Renal pelvis (tissue), 4 donors: ENCODE data around the gene APC2. TPM values are rescaled to one million over a fixed set of nuclear protein-coding genes. Genes with fewer than 3 reads are reported as not detected.
"Not testable (repeated sequence)": the region's sequence is repeated elsewhere in the genome, so short reads cannot be mapped to it uniquely, and the experiment has no call there.

Experiments used
- DNase-seq: peaks from one replicate; pipeline ENCODE4 v3.0.0-alpha.2; 2013
- polyA plus RNA-seq, 3 donors: library from polyadenylated mRNA; unstranded; fragments of 120-200 nt; gene quantifications; one replicate each; pipeline ENCODE4 v1.2.1, GENCODE V29; 2013; ENCODE audit not compliant: insufficient read length in 3 of 3

Gene APC2
- polyA plus RNA-seq, 3 donors = 1.3 to 1.9 (median 1.7) TPM

- no peak for DNase-seq
Measured at GRCh38 chr19:1509602-1510441, 59.9 kb downstream of the APC2 start.

DNA sequence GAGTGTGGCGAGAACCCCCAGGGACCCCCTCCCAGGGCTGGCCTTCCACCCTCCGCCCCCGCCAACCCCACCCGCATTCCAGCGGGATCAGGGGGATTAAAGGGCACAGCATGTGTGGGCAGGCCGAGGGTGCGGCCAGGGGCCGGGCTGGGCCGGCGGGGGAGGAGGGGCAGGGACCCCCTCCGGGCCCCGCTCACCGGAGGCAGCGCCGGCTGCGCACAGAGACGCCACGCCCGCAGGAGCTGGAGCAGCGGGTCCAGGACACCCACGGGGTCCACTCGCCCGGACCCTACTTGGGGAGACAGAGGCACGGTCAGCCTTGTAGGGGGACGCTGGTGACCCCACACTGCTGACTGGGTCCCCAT lies 60.5 kb downstream of the APC2 start:
- no peak for DNase-seq

GRCh38 chr19:1510807-1511206 lies 60.9 kb downstream of the APC2 start:
- no peak for DNase-seq

GRCh38 chr19:1511318-1512317 lies 61.7 kb downstream of the APC2 start:
- no peak for DNase-seq

DNA sequence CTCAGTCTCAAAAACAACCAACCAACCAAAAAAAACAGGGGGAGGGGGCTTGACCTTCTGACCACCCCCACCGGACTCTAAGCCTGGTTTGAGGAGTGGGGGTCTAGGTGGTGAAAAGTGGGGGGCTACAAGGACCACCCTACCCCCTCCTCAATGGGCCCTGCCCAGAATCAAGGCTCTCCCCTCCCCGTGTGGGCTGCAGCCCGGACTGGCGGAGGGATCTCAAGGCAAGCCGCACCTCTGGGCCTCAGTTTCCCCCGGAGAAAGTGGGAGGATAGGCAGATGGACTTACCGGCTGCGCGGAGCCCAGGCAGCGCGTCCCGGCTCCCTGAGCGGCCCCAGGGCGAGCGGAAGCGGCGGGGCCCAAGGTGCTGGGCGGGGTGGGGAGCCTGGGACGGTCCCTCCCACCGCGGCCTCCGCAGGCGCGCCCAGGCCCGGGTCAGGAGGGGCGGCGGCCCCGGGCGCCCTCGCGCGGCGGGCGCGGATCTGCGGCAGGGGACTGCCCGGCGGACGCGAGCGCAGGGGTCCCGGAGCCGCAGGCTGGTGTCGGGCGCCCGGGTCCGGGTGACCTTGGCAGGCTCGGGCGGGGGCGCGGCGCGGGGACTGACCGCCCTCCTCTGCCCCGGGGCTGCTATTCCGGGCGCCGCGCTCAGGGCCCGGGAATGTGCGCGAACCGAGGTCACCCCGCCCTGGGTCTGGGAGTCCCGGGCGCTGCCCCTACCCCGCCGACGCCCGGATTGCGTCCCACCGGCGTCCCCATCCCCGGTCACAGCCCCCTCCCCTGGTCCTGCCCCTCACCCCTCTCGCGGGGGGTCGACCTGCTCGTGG lies 63.0 kb downstream of the APC2 start, which contains the start of gene ADAMTSL5:
ADAMTSL5 (minus strand) TSS at position 349 of the 828 bp plus-strand sequence. CDS start 2,076 bp downstream, outside the sequence.
- no peak for DNase-seq

- no peak for DNase-seq
Measured at GRCh38 chr19:1513499-1514294, 63.8 kb downstream of the APC2 start.

- DNase-seq = no peak
Measured at GRCh38 chr19:1514295-1514661, 64.4 kb downstream of the APC2 start.

DNA sequence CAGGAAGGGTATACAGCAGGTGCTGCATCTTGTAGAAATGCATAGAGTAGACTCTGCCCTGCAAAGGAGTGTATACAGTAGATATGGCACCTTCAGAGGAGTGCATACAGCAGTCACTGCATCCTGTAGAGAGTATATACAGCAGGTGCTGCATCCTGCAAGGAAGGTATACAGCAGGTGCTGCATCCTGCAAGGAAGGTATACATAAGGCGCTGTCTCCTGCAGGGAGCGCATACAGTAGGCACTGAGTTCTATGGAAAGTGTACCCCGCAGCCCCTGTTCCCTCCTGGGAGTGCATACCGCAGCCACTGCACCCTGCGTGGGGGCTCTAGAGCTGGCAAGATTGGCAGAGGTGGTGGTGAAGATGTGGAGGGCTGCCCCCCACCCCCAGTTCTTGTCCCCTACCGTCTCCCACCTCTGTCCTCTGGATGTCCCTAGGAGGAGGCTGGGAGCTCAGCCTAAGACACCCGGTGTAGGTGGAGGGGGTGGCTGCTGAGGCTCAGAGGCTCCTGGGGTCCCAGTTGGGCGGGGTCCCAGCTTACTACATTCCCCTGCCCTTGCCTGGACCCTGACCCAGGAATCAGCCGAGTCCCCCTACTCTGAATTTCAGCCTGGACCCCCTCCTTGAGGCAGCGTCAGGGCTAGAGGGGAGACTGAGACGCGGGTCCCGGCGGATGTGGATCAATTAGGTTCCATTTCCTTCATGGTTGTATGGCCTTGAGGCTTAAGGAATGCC lies 65.2 kb downstream of the APC2 start:
- no peak for DNase-seq

DNA sequence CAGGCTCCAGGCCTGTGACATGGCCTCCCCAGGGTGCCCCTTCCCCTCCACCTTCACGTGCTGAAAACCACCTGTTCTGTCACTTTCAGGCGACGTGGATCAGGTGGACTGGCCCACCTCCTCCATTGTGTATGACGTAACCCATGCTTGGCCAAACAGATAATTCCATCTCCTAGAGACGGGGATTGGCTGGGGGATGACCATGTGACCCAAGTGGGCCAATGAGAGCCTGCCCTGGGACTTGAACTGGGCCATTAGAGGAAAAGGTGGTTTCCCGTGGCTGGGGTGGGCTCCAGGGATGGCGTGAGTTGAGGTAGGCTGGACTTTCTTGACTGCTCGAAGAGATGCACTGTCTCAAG lies 66.5 kb downstream of the APC2 start:
- no peak for DNase-seq

- DNase-seq = no peak
Measured at GRCh38 chr19:1518471-1518870, 68.5 kb downstream of the APC2 start.

- not testable (repeated sequence) for DNase-seq
Measured at GRCh38 chr19:1519802-1520201, 69.9 kb downstream of the APC2 start.

DNA sequence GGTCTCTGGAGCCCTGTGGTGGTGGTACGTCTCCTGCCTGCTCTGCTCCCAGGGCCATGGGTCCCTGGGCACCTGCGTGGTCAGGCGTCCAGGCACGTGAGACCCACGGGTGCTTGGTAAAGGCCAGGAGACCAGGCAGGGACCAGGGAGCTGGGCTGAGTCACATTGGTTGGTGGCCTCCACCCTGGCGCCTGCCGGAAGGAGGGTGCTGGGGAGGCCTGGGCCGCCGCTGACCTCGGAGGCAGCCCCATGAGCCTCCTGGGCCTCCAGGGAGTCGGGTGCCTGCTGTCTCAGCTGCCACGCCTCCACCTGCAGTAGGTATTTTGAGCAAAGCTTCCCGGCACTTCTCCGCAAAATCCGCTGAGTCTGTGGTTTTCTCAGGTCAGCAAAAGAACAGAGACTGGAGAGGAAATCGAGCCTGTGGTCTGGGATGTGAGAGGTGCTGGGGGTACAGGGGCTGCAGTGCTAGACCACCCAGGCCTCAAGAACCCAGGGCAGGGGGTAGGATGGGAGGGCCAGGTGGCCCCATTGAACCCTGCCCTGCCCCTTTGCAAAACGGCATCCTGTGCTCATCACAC lies 70.4 kb downstream of the APC2 start:
- no peak for DNase-seq

GRCh38 chr19:1521636-1522035 lies 71.7 kb downstream of the APC2 start:
- no peak for DNase-seq

DNA sequence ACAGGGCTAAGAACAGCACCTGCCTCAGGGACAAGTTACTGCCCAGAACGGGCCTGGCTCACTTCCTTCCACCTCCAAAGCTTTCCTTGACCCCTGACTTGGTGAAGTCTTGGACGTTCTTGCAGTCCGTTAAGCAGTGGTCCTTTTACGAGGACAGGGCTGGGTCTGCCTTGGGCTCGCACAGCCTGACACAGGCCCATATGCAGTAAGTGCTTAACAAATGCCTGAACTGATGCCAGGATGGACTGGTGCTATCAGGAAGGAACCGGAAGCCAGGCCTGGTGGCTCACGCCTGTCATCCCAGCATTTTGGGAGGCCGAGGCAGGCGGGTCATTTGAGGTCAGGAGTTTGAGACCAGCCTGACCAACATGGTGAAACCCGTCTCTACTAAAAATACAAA lies 72.1 kb downstream of the APC2 start:
- DNase-seq = no peak

DNA sequence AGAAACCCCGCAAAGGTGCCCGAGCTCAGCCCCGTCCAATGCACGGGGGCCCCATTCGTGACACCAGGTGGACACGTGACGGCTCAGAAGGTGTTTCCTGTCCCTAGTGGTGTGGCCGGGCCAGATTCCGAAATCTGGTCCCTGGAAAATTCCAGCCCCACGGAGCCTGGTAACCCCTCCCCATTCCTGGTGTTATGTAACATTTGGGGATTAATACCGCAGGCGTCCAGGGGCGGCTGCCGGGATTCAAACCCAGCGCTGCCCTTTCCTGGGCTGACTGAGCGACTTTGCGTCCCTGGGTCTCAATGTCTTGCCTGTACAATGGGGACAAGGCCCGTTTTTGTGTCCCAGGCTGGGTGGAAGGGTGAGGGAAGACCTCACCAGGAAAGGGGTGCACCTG lies 72.9 kb downstream of the APC2 start:
- DNase-seq = no peak
